Pancreas (tissue), 10 donors: ENCODE measurements around the gene FHOD3. TPM values are rescaled to one million over a fixed set of nuclear protein-coding genes. Genes with fewer than 3 reads are reported as not detected.

ENCODE experiments used
- ATAC-seq, 4 donors: fragments of 200-7000 bp; cut with Tn5 transposase; one replicate each; pipeline versions ENCODE4 v1.8.0 to v1.9.1; 2020; ENCODE audit warnings: mild to moderate bottlenecking in 4 of 4, moderate library complexity in 4 of 4
- DNase-seq, 6 donors: peaks; one replicate each; pipeline ENCODE4 v3.0.0-alpha.2; 2020
- FAIRE-seq: peaks from 2 replicates; lab custom pipeline; 2012; peaks lifted over from hg19 to GRCh38; lab: Jason Lieb, UNC
- H3K27ac ChIP-seq, 4 donors: fragments of 200-600 bp; sonication (generic); 1 replicate in 3 of 4; 2 replicates in 1 of 4; pipeline versions ENCODE4 v1.5.0 to v1.8.0; 2020
- H3K27me3 ChIP-seq, 4 donors: fragments of 200-600 bp; one replicate each; pipeline ENCODE4 v1.8.0; 2021
- H3K36me3 ChIP-seq, 3 donors: fragments of 200-600 bp; sonication (generic) in 1 of 3; one replicate each; pipeline versions ENCODE4 v1.5.0 to v1.8.0; 2020 to 2021
- H3K4me1 ChIP-seq, 3 donors: fragments of 200-600 bp; one replicate each; pipeline ENCODE4 v1.8.0; 2021
- H3K4me3 ChIP-seq, 4 donors: fragments of 200-600 bp; sonication (generic) in 2 of 4; one replicate each; pipeline versions ENCODE4 v1.5.0 to v1.8.0; 2020 to 2021
- H3K9me3 ChIP-seq, 4 donors: fragments of 200-600 bp; one replicate each; pipeline ENCODE4 v1.8.0; 2021
- CTCF ChIP-seq, 4 donors: fragments of 200-600 bp; sonication (generic) in 3 of 4; IDR thresholded peaks; one replicate each; pipeline versions ENCODE4 v1.5.0 to v1.8.0; 2021; ENCODE audit warnings: antibody characterized with exemption in 4 of 4
- WGBS, 2 donors: extraction: QIAGEN DNeasy Blood & Tissue Kit; methylation state at CpG; one replicate each; pipeline ENCODE4 v1.1.7; 2013; 5-methylcytosine and 5-hydroxymethylcytosine counted together
- intact Hi-C, 3 donors: fragments of 100-400 bp; cut with DNase I; formaldehyde crosslinking; loops; one replicate each; pipeline versions ENCODE4 v1.11.1 to v1.14.2; 2022
- polyA plus RNA-seq, 2 donors: library from polyadenylated mRNA; stranded (reverse); fragments of 200-250 nt; gene quantifications; one replicate each; pipeline ENCODE4 v1.2.3, GENCODE V29; 2013
- total RNA-seq, 6 donors: library from RNA; stranded (reverse); fragmentation: NEBNext Ultra II Directional in 4 of 6; extraction: Animal tissue kit (Norgen Biotek cat#: 25700) in 4 of 6; gene quantifications; one replicate each; pipeline versions ENCODE4 v1.2.1 to v1.2.4, GENCODE V29; 2021 to 2023
- donor health status: healthy with polysubstance abuse.
- donor health status: DM: no; HTN: no; CAD: no; lungs with moderate emphysema.
- donor health status: DM: no; HTN: no; CAD: no.
- donor health status: control.
- donor health status: control.
- donor health status: Bipolar disorder and iron deficiency.
- donor health status: DM: yes; HTN: yes; CAD: no.
- donor health status: DM: no; HTN: no; CAD: no.
- donor health status: DM: no; HTN: no; CAD: no.
- donor health status: DM: yes; HTN: yes; CAD: no.

The FHOD3 gene
- total and polyA plus RNA-seq, 8 donors, result 0.25 to 4.3 (median 1.2) TPM

- no peaks in the 10 kb centered on the region for H3K4me1 ChIP-seq
- TF ChIP-seq CTCF (IDR thresholded peaks at IDR 0.05), result no peak
- no peaks in the 10 kb centered on the region for H3K9me3 ChIP-seq
- no peaks in the 10 kb centered on the region for H3K36me3 ChIP-seq
- FAIRE-seq (no peak), DNase-seq (no peak), ATAC-seq (no peak)
- H3K27ac ChIP-seq, result no peak overlapping the region
- intact Hi-C loops, result no loop called here
- H3K4me3 ChIP-seq, result no peak overlapping the region
- 89% methylated on average over 6 of the region's 6 CpGs for WGBS, 2 donors
- H3K27me3 ChIP-seq, result no peaks in the 10 kb centered on the region
Observed at GRCh38 chr18:36593641-36594040, 296.1 kb downstream of the FHOD3 start.

GRCh38 chr18:36594621-36595020 is 297.1 kb downstream of the FHOD3 start:
- H3K9me3 ChIP-seq, result no peaks in the 10 kb centered on the region
- TF ChIP-seq CTCF (IDR thresholded peaks at IDR 0.05), result no peak
- 78 to 83% methylated on average over 9 of the region's 9 CpGs for WGBS, 2 donors
- H3K27ac ChIP-seq, result no peak overlapping the region
- H3K4me1 ChIP-seq, result no peaks in the 10 kb centered on the region
- ATAC-seq, result no peak
- intact Hi-C loops, result no loop called here
- FAIRE-seq, result no peak
- H3K27me3 ChIP-seq, result no peaks in the 10 kb centered on the region
- no peak overlapping the region for H3K4me3 ChIP-seq
- DNase-seq, result no peak
- H3K36me3 ChIP-seq, result no peaks in the 10 kb centered on the region

GRCh38 chr18:36595046-36595817 is 297.7 kb downstream of the FHOD3 start:
- Histone ChIP-seq H3K9me3 (no peaks in the 10 kb centered on the region), H3K36me3 (no peaks in the 10 kb centered on the region), H3K4me3 (no peak overlapping the region), H3K27ac (no peak overlapping the region), H3K27me3 (no peaks in the 10 kb centered on the region), H3K4me1 (no peaks in the 10 kb centered on the region)
- intact Hi-C loops, result no loop called here
- ATAC-seq (no peak), DNase-seq (no peak), FAIRE-seq (no peak)
- no peak for TF ChIP-seq CTCF (IDR thresholded peaks at IDR 0.05)
- WGBS, 2 donors, result 71 to 77% methylated on average over 10 of the region's 10 CpGs

- Histone ChIP-seq H3K4me3 (no peak overlapping the region), H3K4me1 (no peaks in the 10 kb centered on the region), H3K36me3 (no peaks in the 10 kb centered on the region), H3K9me3 (no peaks in the 10 kb centered on the region), H3K27me3 (no peaks in the 10 kb centered on the region), H3K27ac (no peak overlapping the region)
- no peak for TF ChIP-seq CTCF (IDR thresholded peaks at IDR 0.05)
- ATAC-seq (no peak), DNase-seq (no peak), FAIRE-seq (no peak)
- intact Hi-C loops, result no loop called here
- 93 to 95% methylated on average over 6 of the region's 6 CpGs for WGBS, 2 donors
Observed at GRCh38 chr18:36595818-36596215, 298.3 kb downstream of the FHOD3 start.

- FAIRE-seq, result no peak
- intact Hi-C loops, result no loop called here
Observed at GRCh38 chr18:36597636-36598035, 300.1 kb downstream of the FHOD3 start.

More at GRCh38 chr18:36597636-36598035, 300.1 kb downstream of the FHOD3 start:
- H3K27me3 ChIP-seq, result no peaks in the 10 kb centered on the region
- no peak for TF ChIP-seq CTCF (IDR thresholded peaks at IDR 0.05)
- H3K36me3 ChIP-seq, result no peaks in the 10 kb centered on the region
- no peak overlapping the region for H3K27ac ChIP-seq
- no peaks in the 10 kb centered on the region for H3K4me1 ChIP-seq
- 90 to 92% methylated on average over 4 of the region's 4 CpGs for WGBS, 2 donors
- no peaks in the 10 kb centered on the region for H3K9me3 ChIP-seq
- no peak for ATAC-seq
- H3K4me3 ChIP-seq, result no peak overlapping the region
- DNase-seq, result no peak
